ENCODE measurements around the gene MACO1.

GRCh38 chr1:25500694-25501093 lies 70.0 kb downstream of the MACO1 start:
- TF ChIP-seq CTCF (optimal IDR thresholded peaks at IDR 0.05 in 1 of 3, IDR thresholded peaks at IDR 0.05 in 1 of 3, conservative IDR thresholded peaks at IDR 0.05 in 1 of 3; ENCODE audit: extremely low read depth in 1 of 3, insufficient read depth in 2 of 3, low read length in 3 of 3) (no peak), EZH2 (IDR thresholded peaks at IDR 0.05; ENCODE audit: low read length) (no peak)
